Measurements from ENCODE around the gene STAG3. TPM values are rescaled to one million over a fixed set of nuclear protein-coding genes. Genes with fewer than 3 reads are reported as not detected.

STAG3 gene
- total RNA-seq, 4 donors from 2014 or later = 0.13 to 5.5 TPM; not detected in 2

DNA sequence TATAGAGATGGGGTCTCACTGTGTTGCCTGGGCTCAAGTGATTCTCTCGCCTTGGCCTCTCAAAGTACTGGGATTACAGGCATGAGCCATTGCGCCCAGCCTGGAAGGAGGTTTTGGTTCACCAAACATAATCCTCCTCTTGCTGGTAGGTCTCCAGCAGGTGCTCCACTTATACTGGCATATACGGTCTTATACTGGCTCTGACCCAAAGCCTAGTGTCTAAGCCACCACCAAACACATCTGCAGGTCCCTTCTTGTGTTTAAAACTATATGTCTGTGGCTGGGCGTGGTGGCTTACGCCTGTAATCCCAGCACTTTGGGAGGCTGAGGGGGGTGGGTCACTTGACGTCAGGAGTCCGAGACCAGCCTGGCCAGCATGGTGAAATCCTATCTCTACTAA is 45.6 kb upstream of the STAG3 start:
- TF ChIP-seq, protein P1, sequence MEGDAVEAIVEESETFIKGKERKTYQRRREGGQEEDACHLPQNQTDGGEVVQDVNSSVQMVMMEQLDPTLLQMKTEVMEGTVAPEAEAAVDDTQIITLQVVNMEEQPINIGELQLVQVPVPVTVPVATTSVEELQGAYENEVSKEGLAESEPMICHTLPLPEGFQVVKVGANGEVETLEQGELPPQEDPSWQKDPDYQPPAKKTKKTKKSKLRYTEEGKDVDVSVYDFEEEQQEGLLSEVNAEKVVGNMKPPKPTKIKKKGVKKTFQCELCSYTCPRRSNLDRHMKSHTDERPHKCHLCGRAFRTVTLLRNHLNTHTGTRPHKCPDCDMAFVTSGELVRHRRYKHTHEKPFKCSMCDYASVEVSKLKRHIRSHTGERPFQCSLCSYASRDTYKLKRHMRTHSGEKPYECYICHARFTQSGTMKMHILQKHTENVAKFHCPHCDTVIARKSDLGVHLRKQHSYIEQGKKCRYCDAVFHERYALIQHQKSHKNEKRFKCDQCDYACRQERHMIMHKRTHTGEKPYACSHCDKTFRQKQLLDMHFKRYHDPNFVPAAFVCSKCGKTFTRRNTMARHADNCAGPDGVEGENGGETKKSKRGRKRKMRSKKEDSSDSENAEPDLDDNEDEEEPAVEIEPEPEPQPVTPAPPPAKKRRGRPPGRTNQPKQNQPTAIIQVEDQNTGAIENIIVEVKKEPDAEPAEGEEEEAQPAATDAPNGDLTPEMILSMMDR (IDR thresholded peaks at IDR 0.05 in 4 of 5, conservative IDR thresholded peaks at IDR 0.05 in 1 of 5) = no peak
- no peak for TF ChIP-seq POLR2A (IDR thresholded peaks at IDR 0.05)
- in situ Hi-C loops (cut with MboI; ENCODE audit: low sequenced_read_pairs in 4 of 4) (loop anchor here in 2 of 4 donors (10.0 to 25.0 kb wide), 2 partner anchors 147 to 205 kb away; no protein-coding TSS in a partner anchor), intact Hi-C loops (cut with DNase I; ENCODE audit: low total_unique reads) (no loop called here)
- H3K9me3 ChIP-seq = no peaks in the 10 kb centered on the region
- no peaks in the 10 kb centered on the region for H3K36me3 ChIP-seq
- no peak for ATAC-seq
- no peak overlapping the region for H3K27ac ChIP-seq
- H3K4me3 ChIP-seq = no peak overlapping the region
- peaks cover 0 to 7% of the 10 kb centered on the region in 2 donors for H3K4me1 ChIP-seq
- DNase-seq = no peak
- no peaks in the 10 kb centered on the region for H3K27me3 ChIP-seq

DNA sequence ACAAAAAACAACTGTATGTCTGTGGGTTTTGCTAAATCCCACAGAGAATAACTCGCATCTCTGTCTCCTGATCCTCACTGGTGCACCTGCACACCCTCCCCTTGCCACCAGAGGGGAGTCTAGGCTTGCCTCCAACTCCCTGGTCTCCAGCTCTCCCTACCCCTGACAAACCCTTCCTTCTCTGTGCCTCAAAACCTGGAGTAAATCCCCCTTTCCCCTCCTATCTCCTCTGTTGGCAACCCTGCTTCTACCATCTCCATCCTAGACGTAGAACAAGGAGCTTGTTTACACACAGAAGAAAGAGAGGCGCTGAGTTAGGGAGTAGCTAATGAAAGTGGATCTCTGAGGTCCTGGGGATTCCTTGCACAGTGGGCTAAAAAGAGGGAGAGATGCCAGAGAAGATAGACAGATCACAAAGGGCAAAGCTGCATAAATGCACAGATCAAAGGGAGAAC is 45.0 kb upstream of the STAG3 start:
- no peaks in the 10 kb centered on the region for H3K9me3 ChIP-seq
- no peaks in the 10 kb centered on the region for H3K27me3 ChIP-seq
- H3K36me3 ChIP-seq = no peaks in the 10 kb centered on the region
- no peak overlapping the region for H3K4me3 ChIP-seq
- DNase-seq (no peak), ATAC-seq (peak in 1 of 2 donors; percentile 53)
- intact Hi-C loops (cut with DNase I; ENCODE audit: low total_unique reads) (no loop called here), in situ Hi-C loops (cut with MboI; ENCODE audit: low sequenced_read_pairs in 4 of 4) (loop anchor here in 2 of 4 donors (10.0 to 25.0 kb wide), 2 partner anchors 148 to 205 kb away; no protein-coding TSS in a partner anchor)
- H3K27ac ChIP-seq = no peak overlapping the region
- peaks cover 0 to 7% of the 10 kb centered on the region in 2 donors for H3K4me1 ChIP-seq
- TF ChIP-seq, protein P1 (IDR thresholded peaks at IDR 0.05 in 4 of 5, conservative IDR thresholded peaks at IDR 0.05 in 1 of 5) = peak; percentile 42 to 66 (median 57)
- TF ChIP-seq POLR2A (IDR thresholded peaks at IDR 0.05) = no peak

- Histone ChIP-seq H3K27ac (no peak overlapping the region), H3K27me3 (peaks cover 0 to 4% (median 3%) of the 10 kb centered on the region in 3 donors), H3K36me3 (no peaks in the 10 kb centered on the region), H3K4me1 (no peaks in the 10 kb centered on the region), H3K4me3 (no peak overlapping the region), H3K9me3 (no peaks in the 10 kb centered on the region)
- TF ChIP-seq POLR2A (IDR thresholded peaks at IDR 0.05) = no peak
- TF ChIP-seq, protein P1 (IDR thresholded peaks at IDR 0.05 in 4 of 5, conservative IDR thresholded peaks at IDR 0.05 in 1 of 5) = no peak
- DNase-seq (no peak), ATAC-seq (no peak)
- intact Hi-C loops (cut with DNase I; ENCODE audit: low total_unique reads) (no loop called here), in situ Hi-C loops (cut with MboI; ENCODE audit: low sequenced_read_pairs in 4 of 4) (loop anchor here in 2 of 4 donors (10.0 to 25.0 kb wide), 2 partner anchors 153 to 199 kb away; no protein-coding TSS in a partner anchor)
These were observed 39.6 kb upstream of the STAG3 start for GRCh38 chr7:100137851-100138760.

DNA sequence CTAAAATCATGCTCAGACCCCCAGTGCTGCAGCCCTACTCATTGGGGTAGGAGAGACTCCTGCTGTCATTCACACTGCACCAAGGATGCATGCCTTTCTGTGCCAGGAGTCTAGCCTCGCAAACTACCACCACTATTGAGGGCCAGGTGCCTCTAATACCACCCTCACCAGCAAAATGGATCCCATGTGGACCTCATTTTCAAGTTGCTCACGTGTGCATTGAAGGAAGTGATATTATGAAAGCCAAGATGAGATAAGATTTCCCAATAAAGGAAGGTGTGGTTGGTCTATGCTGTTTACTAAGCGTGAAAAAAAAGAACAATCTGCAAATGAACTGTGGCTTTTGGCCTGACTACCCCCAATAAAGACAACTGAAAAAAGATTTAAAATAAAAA is 36.2 kb upstream of the STAG3 start:
- Histone ChIP-seq H3K36me3 (no peaks in the 10 kb centered on the region), H3K9me3 (no peaks in the 10 kb centered on the region), H3K27ac (no peak overlapping the region), H3K27me3 (peaks cover 0 to 4% (median 3%) of the 10 kb centered on the region in 3 donors), H3K4me1 (no peaks in the 10 kb centered on the region), H3K4me3 (no peak overlapping the region)
- in situ Hi-C loops (cut with MboI; ENCODE audit: low sequenced_read_pairs in 4 of 4) (loop anchor here in 1 of 4 donors (25.0 kb wide), 1 partner anchor 196 kb away; no protein-coding TSS in a partner anchor), intact Hi-C loops (cut with DNase I; ENCODE audit: low total_unique reads) (no loop called here)
- DNase-seq = no peak
- TF ChIP-seq, protein P1 (IDR thresholded peaks at IDR 0.05 in 4 of 5, conservative IDR thresholded peaks at IDR 0.05 in 1 of 5) = no peak
- no peak for TF ChIP-seq POLR2A (IDR thresholded peaks at IDR 0.05)
- ATAC-seq = no peak

All from gastrocnemius medialis (tissue), 4 donors.